GM12878 (cell line): ENCODE data around the gene CIB4. TPM values are rescaled to one million over a fixed set of nuclear protein-coding genes. Genes with fewer than 3 reads are reported as not detected.

Source experiments
- ATAC-seq: fragments of 200-7000 bp; cut with Tn5 transposase; 3 replicates; pipeline ENCODE4 v1.9.1; 2020; ENCODE audit warnings: mild to moderate bottlenecking, moderate library complexity
- BruUV-seq: library from RNA; stranded (reverse); fragments of 400-500 nt; replicated peaks from 2 replicates; lab custom pipeline; 2021; lab: Mats Ljungman, UMichigan
- CTCF ChIA-PET: fragments of 300-600 bp; sonication (Branson Sonifier 250); formaldehyde crosslinking; extraction: SDS; loops from one replicate; lab custom pipeline; 2021; ENCODE audit warnings: inconsistent platforms; lab: Yijun Ruan, JAX
- POLR2A ChIA-PET: fragments of 350-600 bp; formaldehyde crosslinking; extraction: SDS; loops from one replicate; lab custom pipeline; 2021; ENCODE audit warnings: inconsistent platforms; lab: Charles Lee
- RAD21 ChIA-PET: fragments of 300-600 bp; sonication (Branson Sonifier 250); formaldehyde crosslinking; loops from one replicate; lab custom pipeline; 2023; ENCODE audit warnings: antibody characterized with exemption; ENCODE audit not compliant: unreplicated experiment; lab: Charles Lee
- SMC1A ChIA-PET: fragments of 300-600 bp; sonication (Branson Sonifier 250); formaldehyde crosslinking; loops from one replicate; lab custom pipeline; 2023; ENCODE audit not compliant: unreplicated experiment, uncharacterized antibody; lab: Charles Lee
- DNase-seq: peaks from one replicate; pipeline ENCODE4 v3.0.0-alpha.2; 2011; ENCODE audit warnings: low read depth, low spot score
- FAIRE-seq: peaks from 3 replicates; lab custom pipeline; 2011; peaks lifted over from hg19 to GRCh38; lab: Jason Lieb, UNC
- H2AFZ ChIP-seq: 2 replicates; pipeline ENCODE4 v1.6.0; 2011; ENCODE audit warnings: low read depth, low read length, control low read depth; ENCODE audit not compliant: control insufficient read depth
- H3K27ac ChIP-seq: 2 replicates; pipeline ENCODE4 v1.5.1; 2011; ENCODE audit warnings: control low read depth; ENCODE audit not compliant: control insufficient read depth, insufficient read depth
- H3K27me3 ChIP-seq, 2 experiments: replicated peaks in 1 of 2; 2 replicates each; pipeline versions ENCODE4 v1.6.0 to v1.6.1; 2011; ENCODE audit warnings: low read length in 1 of 2; ENCODE audit not compliant: control insufficient read depth in 2 of 2, insufficient read depth in 2 of 2
- H3K36me3 ChIP-seq, 2 experiments: 2 replicates each; pipeline ENCODE4 v1.5.1; 2011; ENCODE audit warnings: low read length in 1 of 2; ENCODE audit not compliant: control insufficient read depth in 2 of 2, insufficient read depth in 2 of 2
- H3K4me1 ChIP-seq: 2 replicates; pipeline ENCODE4 v1.6.1; 2011; ENCODE audit warnings: mild to moderate bottlenecking, low read length, moderate library complexity, mixed read lengths; ENCODE audit not compliant: control insufficient read depth, insufficient read depth
- H3K4me2 ChIP-seq: 2 replicates; pipeline ENCODE4 v1.6.0; 2011; ENCODE audit warnings: control low read depth; ENCODE audit not compliant: control insufficient read depth, insufficient read depth
- H3K4me3 ChIP-seq: fragments of 200-600 bp; sonication (generic); 2 replicates; pipeline ENCODE4 v1.5.1; 2016
- H3K79me2 ChIP-seq: 2 replicates; pipeline ENCODE4 v1.6.0; 2011; ENCODE audit warnings: low read length; ENCODE audit not compliant: control insufficient read depth, insufficient read depth
- H3K9ac ChIP-seq: 2 replicates; pipeline ENCODE4 v1.8.0; 2011; ENCODE audit warnings: low read length, control low read depth, mixed read lengths; ENCODE audit not compliant: control insufficient read depth, insufficient read depth
- H3K9me3 ChIP-seq: replicated peaks from 3 replicates; pipeline ENCODE4 v1.5.1; 2011; ENCODE audit warnings: mild to moderate bottlenecking, low read length; ENCODE audit not compliant: control insufficient read depth, insufficient read depth
- H4K20me1 ChIP-seq: 2 replicates; pipeline ENCODE4 v1.6.0; 2011; ENCODE audit not compliant: control insufficient read depth, insufficient read depth
- ASH2L ChIP-seq: fragments of 300-600, 200-600 bp; sonication (generic); IDR thresholded peaks from 2 replicates; pipeline ENCODE4 v1.6.1; 2017; ENCODE audit warnings: low read depth, mild to moderate bottlenecking, borderline replicate concordance
- ATF7 ChIP-seq: fragments of 450-650 bp; IDR thresholded peaks from 2 replicates; pipeline ENCODE4 v1.6.1; 2016; ENCODE audit warnings: low read depth, mild to moderate bottlenecking
- DPF2 ChIP-seq: fragments of 450-650 bp; IDR thresholded peaks from 2 replicates; pipeline ENCODE4 v1.6.1; 2017; ENCODE audit warnings: mild to moderate bottlenecking
- GATAD2B ChIP-seq: fragments of 450-650 bp; conservative IDR thresholded peaks from 2 replicates; pipeline ENCODE4 v1.6.1; 2017; ENCODE audit warnings: low read depth, mild to moderate bottlenecking, moderate library complexity
- HDGF ChIP-seq: fragments of 450-650 bp; IDR thresholded peaks from 2 replicates; pipeline ENCODE4 v1.6.1; 2016; ENCODE audit warnings: antibody characterized with exemption
- JUNB ChIP-seq: IDR thresholded peaks from 2 replicates; pipeline ENCODE4 v1.6.1; 2016; ENCODE audit warnings: antibody characterized with exemption, mild to moderate bottlenecking
- MEF2A ChIP-seq: IDR thresholded peaks from 2 replicates; pipeline ENCODE4 v1.6.1; 2011; ENCODE audit warnings: low read depth, mild to moderate bottlenecking, low read length, moderate library complexity; ENCODE audit not compliant: insufficient read depth
- MYC ChIP-seq: IDR thresholded peaks from 2 replicates; pipeline ENCODE4 v1.6.1; 2011; ENCODE audit warnings: mild to moderate bottlenecking, low read length, moderate library complexity, inconsistent platforms; ENCODE audit not compliant: insufficient read depth, insufficient replicate concordance, insufficient read length, severe bottlenecking
- NRF1 ChIP-seq: conservative IDR thresholded peaks from 2 replicates; pipeline ENCODE4 v1.6.1; 2011; ENCODE audit warnings: mild to moderate bottlenecking, low read depth, low read length, improper control_type of control experiment
- SMAD1 ChIP-seq: fragments of 450-650 bp; IDR thresholded peaks from 2 replicates; pipeline ENCODE4 v1.6.1; 2018; ENCODE audit warnings: mild to moderate bottlenecking, low read depth; ENCODE audit not compliant: partially characterized antibody
- SP1 ChIP-seq: IDR thresholded peaks from one replicate; pipeline ENCODE4 v1.6.1; 2011; ENCODE audit warnings: low read depth, low read length
- SREBF1 ChIP-seq: IDR thresholded peaks from 2 replicates; pipeline ENCODE4 v1.6.1; 2012; ENCODE audit warnings: mild to moderate bottlenecking, low read length
- TARDBP ChIP-seq: IDR thresholded peaks from 2 replicates; pipeline ENCODE4 v1.6.1; 2016; ENCODE audit warnings: borderline replicate concordance
- ZBTB4 ChIP-seq: fragments of 450-650 bp; formaldehyde crosslinking; IDR thresholded peaks from 2 replicates; pipeline ENCODE4 v1.4.0; 2022; ENCODE audit warnings: mild to moderate bottlenecking, moderate library complexity
- ZSCAN29 ChIP-seq: fragments of 450-650 bp; IDR thresholded peaks from 2 replicates; pipeline ENCODE4 v1.6.1; 2017; ENCODE audit warnings: mild to moderate bottlenecking, moderate library complexity
- WGBS: methylation state at CpG from one replicate; pipeline ENCODE4 v1.1.6; 2016; ENCODE audit warnings: low lambda C conversion rate; ENCODE audit not compliant: insufficient replicate concordance, insufficient coverage; ENCODE audit errors: missing lambda C conversion rate; 5-methylcytosine and 5-hydroxymethylcytosine counted together
- in situ Hi-C: fragments of 300-500 bp; cut with MboI; formaldehyde crosslinking; loops from 9 replicates; pipeline ENCODE4 v1.14.3; 2018; ENCODE audit warnings: mixed read lengths
- intact Hi-C: fragments of 100-400 bp; cut with micrococcal nuclease; formaldehyde crosslinking; loops from one replicate; pipeline ENCODE4 v1.14.2; 2022; ENCODE audit not compliant: unreplicated experiment
- polyA plus RNA-seq, 11 experiments: library from polyadenylated mRNA; depleted of rRNA in 4 of 11; unstranded in 6 of 11; stranded (reverse) in 5 of 11; fragments of >200 nt; fragmentation: Nextera tagmentation in 4 of 11; fragmentation: Illumina TruSeq in 1 of 11; extraction: Ambion mirVana in 4 of 11; extraction: Trizol in 1 of 11; gene quantifications; 1 replicate in 1 of 11; 2 replicates in 10 of 11; pipeline versions ENCODE4 v1.2.1 to v1.2.3, GENCODE V29; 2011 to 2016; ENCODE audit warnings: inconsistent platforms in 2 of 11, missing spikeins in 2 of 11, low read depth in 1 of 11
- total RNA-seq, 4 experiments: library from RNA; depleted of rRNA in 3 of 4; stranded (reverse); fragments of >200 nt in 3 of 4; fragmentation: Illumina TruSeq in 1 of 4; extraction: Trizol in 1 of 4; gene quantifications; 2 replicates each; pipeline versions ENCODE4 v1.2.1 to v1.2.3, GENCODE V29; 2013 to 2021

Gene CIB4
- total and polyA plus RNA-seq, 10 of the 15 experiments (the other 5 are each of a cell fraction or from before 2014, with no cell fraction given) = not detected

GRCh38 chr2:26616706-26617587, 24.2 kb downstream of the CIB4 start:
- TF ChIP-seq ZBTB4 (CRISPR knock-in tag) (no peak), MEF2A (no peak), ZSCAN29 (no peak), ATF7 (no peak), SMAD1 (no peak), MYC (no peak), GATAD2B (no peak), HDGF (no peak), NRF1 (no peak), SREBF1 (no peak), JUNB (no peak), TARDBP (no peak), SP1 (no peak), DPF2 (no peak), ASH2L (no peak)
- H3K9ac ChIP-seq = no peak overlapping the region
- H3K4me2 ChIP-seq = no peak overlapping the region
- no peak for DNase-seq
- H3K36me3 ChIP-seq = no peaks in the 10 kb centered on the region
- ChIA-PET RAD21 (no interaction called here), POLR2A (no interaction called here), SMC1A (no interaction called here), CTCF (interaction anchor here (1.2 to 2.1 kb wide), 3 partner anchors 10 to 129 kb away, joined by 4 to 5 read pairs (median 4); no protein-coding TSS in a partner anchor)
- WGBS = 12% methylated on average over 10 of the region's 10 CpGs
- no peaks in the 10 kb centered on the region for H4K20me1 ChIP-seq
- no peaks in the 10 kb centered on the region for H3K79me2 ChIP-seq
- no peak overlapping the region for H3K4me3 ChIP-seq
- no peak for FAIRE-seq
- in situ Hi-C loops (no loop called here), intact Hi-C loops (no loop called here)
- no peak overlapping the region for H2AFZ ChIP-seq
- no peaks in the 10 kb centered on the region for H3K9me3 ChIP-seq
- peaks cover 6 to 11% of the 10 kb centered on the region in 2 experiments; a peak in 3 of 4 replicates for H3K27me3 ChIP-seq
- H3K4me1 ChIP-seq = no peaks in the 10 kb centered on the region
- no peak overlapping the region for H3K27ac ChIP-seq
- BruUV-seq = no TSS peak
- no peak for ATAC-seq
